SK-N-MC (cell line): ENCODE measurements around the gene L3MBTL3.

Experiments
- DNase-seq: peaks from one replicate; pipeline ENCODE4 v3.0.0-alpha.2; 2011; ENCODE audit warnings: low read depth, low spot score
- H3K27ac ChIP-seq: fragments of 200-600 bp; sonication (generic); 2 replicates; pipeline ENCODE4 v1.5.1; 2016; ENCODE audit warnings: mixed run types
- H3K36me3 ChIP-seq: fragments of 200-600 bp; sonication (generic); 2 replicates; pipeline ENCODE4 v1.6.1; 2017; ENCODE audit warnings: antibody characterized with exemption, low read length, mixed read lengths; ENCODE audit not compliant: insufficient read depth
- H3K4me3 ChIP-seq: fragments of 200-600 bp; sonication (generic); 2 replicates; pipeline ENCODE4 v1.5.1; 2016
- H3K9ac ChIP-seq: fragments of 200-600 bp; sonication (generic); 2 replicates; pipeline ENCODE4 v1.8.0; 2017; ENCODE audit warnings: mixed run types, mixed read lengths; ENCODE audit not compliant: insufficient read length
- H3K9me3 ChIP-seq: fragments of 200-600 bp; sonication (generic); 2 replicates; pipeline ENCODE4 v1.6.1; 2017; ENCODE audit warnings: low read depth, mild to moderate bottlenecking, antibody characterized with exemption, low read length, moderate library complexity, mixed read lengths
- EZH2 ChIP-seq: fragments of 200-600 bp; sonication (generic); IDR thresholded peaks from one replicate; pipeline ENCODE4 v1.6.1; 2017; ENCODE audit warnings: antibody characterized with exemption
- FOXP2 ChIP-seq: optimal IDR thresholded peaks from 2 replicates; pipeline ENCODE3; 2011; ENCODE audit warnings: mild to moderate bottlenecking, moderate library complexity; ENCODE audit not compliant: insufficient read depth; ENCODE audit errors: extremely low read length, control extremely low read depth
- POLR2AphosphoS5 ChIP-seq: IDR thresholded peaks from 2 replicates; pipeline ENCODE4 v1.6.1; 2012; ENCODE audit warnings: mild to moderate bottlenecking, low read depth, low read length, borderline replicate concordance

The L3MBTL3 gene

GRCh38 chr6:130075879-130076460 is 57.6 kb downstream of the L3MBTL3 start:
- H3K36me3 ChIP-seq: peaks cover 35% of the 10 kb centered on the region
- no peak overlapping the region for H3K4me3 ChIP-seq
- DNase-seq: no peak
- no peak overlapping the region for H3K27ac ChIP-seq
- no peaks in the 10 kb centered on the region for H3K9me3 ChIP-seq
- H3K9ac ChIP-seq: no peak overlapping the region
- no peak for TF ChIP-seq POLR2AphosphoS5
- no peak for TF ChIP-seq FOXP2
- TF ChIP-seq EZH2: no peak

DNA sequence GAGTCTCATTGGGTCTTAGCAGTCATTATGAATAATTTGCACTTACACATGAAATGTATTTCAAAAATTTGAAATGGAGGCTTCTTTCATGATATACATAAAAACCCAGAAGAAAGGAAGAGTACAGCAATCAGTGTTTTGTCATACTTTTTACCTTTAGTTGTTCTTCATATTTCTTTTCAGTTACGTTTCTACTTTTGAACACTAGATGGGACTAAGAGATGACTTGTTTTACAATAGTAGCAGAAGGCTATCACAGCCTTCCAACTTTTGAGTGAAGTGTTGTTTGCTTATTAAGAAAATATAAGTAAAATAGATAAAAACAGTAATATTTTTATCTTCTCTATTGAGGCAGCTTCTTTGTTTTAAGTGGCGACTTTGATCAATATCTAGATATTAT is 58.1 kb downstream of the L3MBTL3 start:
- no peaks in the 10 kb centered on the region for H3K9me3 ChIP-seq
- H3K27ac ChIP-seq: no peak overlapping the region
- no peak for DNase-seq
- no peak overlapping the region for H3K4me3 ChIP-seq
- peaks cover 35% of the 10 kb centered on the region for H3K36me3 ChIP-seq
- TF ChIP-seq EZH2 (no peak), POLR2AphosphoS5 (no peak), FOXP2 (no peak)
- no peak overlapping the region for H3K9ac ChIP-seq

DNA sequence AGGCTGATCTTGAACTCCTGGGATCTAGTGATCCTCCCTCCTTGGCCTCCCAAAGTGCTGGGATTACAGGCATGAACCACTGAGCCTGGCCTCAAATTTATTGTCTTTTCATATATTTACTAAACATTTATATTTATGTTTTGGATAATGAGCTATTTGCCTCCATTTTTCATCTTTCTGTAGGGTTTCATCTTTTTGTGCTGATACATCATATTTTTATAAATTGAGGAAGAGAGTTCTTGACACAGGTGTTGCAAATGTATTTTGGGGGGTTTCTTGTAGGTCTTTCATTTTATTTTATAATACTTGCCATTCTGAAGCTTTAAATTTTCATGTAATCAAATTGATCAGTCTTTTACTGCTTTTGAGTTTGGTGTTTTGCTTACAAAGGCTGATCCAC is 72.4 kb downstream of the L3MBTL3 start:
- Histone ChIP-seq H3K9ac (no peak overlapping the region), H3K27ac (no peak overlapping the region), H3K36me3 (peaks cover 56% of the 10 kb centered on the region), H3K4me3 (no peak overlapping the region), H3K9me3 (no peaks in the 10 kb centered on the region)
- DNase-seq: no peak
- no peak for TF ChIP-seq FOXP2
- no peak for TF ChIP-seq POLR2AphosphoS5
- TF ChIP-seq EZH2: no peak

- no peak overlapping the region for H3K27ac ChIP-seq
Measured at GRCh38 chr6:130093546-130093945, 75.2 kb downstream of the L3MBTL3 start.

DNA sequence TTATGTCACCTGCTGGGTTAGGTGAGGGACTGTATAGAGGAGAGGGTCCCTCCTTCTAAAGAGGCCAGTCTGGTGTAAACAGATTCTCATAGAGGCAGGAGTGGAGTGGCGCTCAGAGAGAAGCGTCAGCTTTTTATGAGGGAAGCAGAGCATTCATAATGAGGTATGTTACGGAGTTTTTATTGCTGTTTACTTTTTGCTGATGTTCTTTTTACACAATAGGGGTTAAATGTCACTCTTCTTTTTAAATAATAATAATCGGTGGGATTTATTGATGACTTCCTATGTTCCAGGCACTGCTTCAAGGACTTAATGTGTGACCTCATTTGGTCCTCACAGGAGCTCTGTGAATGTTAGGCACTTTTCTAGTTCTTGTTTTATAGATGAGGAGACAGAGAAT is 79.9 kb downstream of the L3MBTL3 start:
- H3K9me3 ChIP-seq: no peaks in the 10 kb centered on the region
- no peak for TF ChIP-seq POLR2AphosphoS5
- no peak for TF ChIP-seq EZH2
- TF ChIP-seq FOXP2: no peak
- no peak overlapping the region for H3K27ac ChIP-seq
- H3K9ac ChIP-seq: no peak overlapping the region
- no peak overlapping the region for H3K4me3 ChIP-seq
- H3K36me3 ChIP-seq: peaks cover 55% of the 10 kb centered on the region
- no peak for DNase-seq

More at GRCh38 chr6:130093546-130093945, 75.2 kb downstream of the L3MBTL3 start:
- no peaks in the 10 kb centered on the region for H3K9me3 ChIP-seq
- H3K9ac ChIP-seq: no peak overlapping the region
- no peak for DNase-seq
- H3K4me3 ChIP-seq: no peak overlapping the region
- H3K36me3 ChIP-seq: peaks cover 53% of the 10 kb centered on the region
- TF ChIP-seq POLR2AphosphoS5 (no peak), EZH2 (no peak), FOXP2 (no peak)

DNA sequence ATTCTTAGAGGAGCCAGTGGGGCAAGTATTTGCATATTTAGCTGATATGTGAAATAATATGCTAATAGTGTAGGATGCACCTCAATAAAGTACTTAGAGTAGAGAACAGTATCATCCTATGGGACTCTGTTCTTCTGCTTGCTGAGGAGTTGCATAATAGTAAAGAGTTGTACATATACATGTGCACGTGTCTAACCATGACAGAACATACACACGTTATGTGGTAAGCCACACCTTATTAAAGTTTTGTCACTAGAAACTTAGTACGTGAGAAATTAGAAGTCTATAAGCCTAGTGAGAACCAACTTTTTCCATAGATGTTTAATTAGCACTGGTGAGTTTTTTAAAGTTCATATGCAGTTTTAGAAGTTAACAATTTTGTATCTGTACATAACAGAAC is 80.7 kb downstream of the L3MBTL3 start:
- Histone ChIP-seq H3K9ac (no peak overlapping the region), H3K4me3 (no peak overlapping the region), H3K36me3 (peaks cover 47% of the 10 kb centered on the region), H3K9me3 (no peaks in the 10 kb centered on the region), H3K27ac (no peak overlapping the region)
- DNase-seq: no peak
- TF ChIP-seq FOXP2: no peak
- TF ChIP-seq POLR2AphosphoS5: no peak
- no peak for TF ChIP-seq EZH2

DNA sequence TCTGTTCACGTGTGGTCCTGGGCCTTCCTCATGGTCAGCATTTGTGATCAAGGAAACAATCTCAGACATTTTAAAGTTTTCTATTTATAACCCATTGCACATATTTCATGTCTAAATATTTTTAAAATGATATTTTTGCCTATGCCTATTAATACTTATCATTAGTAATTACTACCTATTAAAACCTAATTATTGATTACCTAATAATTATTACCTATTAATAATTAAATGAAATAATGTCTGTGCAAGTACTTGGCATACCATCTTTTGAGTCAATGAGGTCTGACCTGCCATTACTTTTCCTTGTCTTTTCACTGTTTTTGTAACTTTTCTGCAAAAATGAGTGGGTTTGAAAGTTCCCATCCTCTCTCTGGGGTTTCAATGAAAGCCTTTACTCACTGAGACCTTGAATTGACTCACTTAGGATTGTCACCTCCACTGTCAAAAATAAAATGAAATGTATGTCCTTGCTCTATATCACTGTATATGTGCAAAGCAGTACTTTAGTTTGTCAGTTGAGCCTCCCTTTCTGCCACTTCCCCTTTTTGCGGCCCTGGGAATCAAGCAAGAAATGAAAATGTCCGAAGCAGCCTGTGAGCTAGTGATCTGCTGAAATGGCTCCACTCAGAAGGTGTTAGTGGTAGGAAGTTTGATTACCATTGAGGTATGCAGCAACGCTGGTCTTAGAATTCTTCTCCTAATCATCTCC is 87.8 kb downstream of the L3MBTL3 start:
- no peak for DNase-seq
- Histone ChIP-seq H3K4me3 (no peak overlapping the region), H3K36me3 (peaks cover 27% of the 10 kb centered on the region), H3K9me3 (no peaks in the 10 kb centered on the region), H3K9ac (no peak overlapping the region), H3K27ac (no peak overlapping the region)
- TF ChIP-seq POLR2AphosphoS5: no peak
- no peak for TF ChIP-seq EZH2
- TF ChIP-seq FOXP2: no peak

GRCh38 chr6:130107710-130108109 is 89.3 kb downstream of the L3MBTL3 start:
- DNase-seq: peak; percentile 16

GRCh38 chr6:130111031-130111430 is 92.7 kb downstream of the L3MBTL3 start:
- Histone ChIP-seq H3K9me3 (no peaks in the 10 kb centered on the region), H3K36me3 (peaks cover 16% of the 10 kb centered on the region), H3K4me3 (no peak overlapping the region), H3K9ac (no peak overlapping the region), H3K27ac (no peak overlapping the region)
- TF ChIP-seq FOXP2: no peak
- no peak for TF ChIP-seq EZH2
- no peak for TF ChIP-seq POLR2AphosphoS5
- no peak for DNase-seq

More at GRCh38 chr6:130107710-130108109, 89.3 kb downstream of the L3MBTL3 start:
- Histone ChIP-seq H3K36me3 (peaks cover 21% of the 10 kb centered on the region), H3K27ac (no peak overlapping the region), H3K9me3 (no peaks in the 10 kb centered on the region), H3K9ac (no peak overlapping the region), H3K4me3 (no peak overlapping the region)
- TF ChIP-seq POLR2AphosphoS5 (no peak; the same call in 1 of the 2 replicates), FOXP2 (no peak), EZH2 (no peak)
